ENCODE results near the gene ADPRH.

Gene ADPRH

DNA sequence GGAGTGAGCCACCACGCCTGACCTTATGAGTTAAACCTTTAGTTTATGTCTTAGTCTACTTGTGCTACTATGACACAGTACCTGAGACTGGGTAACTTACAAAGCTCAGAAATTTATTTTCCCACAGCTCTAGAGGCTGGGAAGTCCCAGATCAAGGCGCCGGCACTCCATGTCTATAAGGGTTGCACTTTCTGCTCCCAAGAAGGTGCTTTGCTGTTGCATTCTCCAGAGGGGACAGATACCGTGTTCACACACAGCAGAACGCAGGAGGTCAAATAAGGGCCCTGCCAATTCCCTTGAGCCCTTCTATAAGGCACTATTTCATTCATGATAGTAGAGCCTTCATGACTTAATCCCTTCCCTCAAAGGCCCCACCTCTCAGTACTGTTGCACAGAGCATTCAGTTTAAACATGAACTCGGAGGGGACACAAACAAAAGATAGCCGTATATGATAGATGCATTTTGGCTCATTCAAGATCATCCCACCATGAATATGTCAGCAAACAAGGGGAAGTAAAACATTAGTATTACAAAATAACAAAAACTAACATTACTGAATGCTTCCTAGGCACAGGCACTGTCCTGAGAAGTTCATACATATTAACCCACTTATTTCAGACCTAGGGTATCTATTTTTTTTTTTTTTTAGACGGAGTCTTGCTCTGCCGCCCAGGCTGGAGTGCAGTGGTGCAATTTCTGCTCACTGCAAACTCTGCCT lies 44.9 kb downstream of the ADPRH start:
- Mint-ChIP-seq H3K27me3 (ENCODE audit: low read depth, poor library complexity) (peaks cover 18% of the 10 kb centered on the region), H3K36me3 (ENCODE audit: low read depth) (no peaks in the 10 kb centered on the region), H3K9me3 (peaks cover 5% of the 10 kb centered on the region), H3K4me3 (no peak overlapping the region), H3K4me1 (peaks cover 10% of the 10 kb centered on the region), H3K27ac (no peak overlapping the region)
- DNase-seq, result no peak
- TF ChIP-seq, protein P1, sequence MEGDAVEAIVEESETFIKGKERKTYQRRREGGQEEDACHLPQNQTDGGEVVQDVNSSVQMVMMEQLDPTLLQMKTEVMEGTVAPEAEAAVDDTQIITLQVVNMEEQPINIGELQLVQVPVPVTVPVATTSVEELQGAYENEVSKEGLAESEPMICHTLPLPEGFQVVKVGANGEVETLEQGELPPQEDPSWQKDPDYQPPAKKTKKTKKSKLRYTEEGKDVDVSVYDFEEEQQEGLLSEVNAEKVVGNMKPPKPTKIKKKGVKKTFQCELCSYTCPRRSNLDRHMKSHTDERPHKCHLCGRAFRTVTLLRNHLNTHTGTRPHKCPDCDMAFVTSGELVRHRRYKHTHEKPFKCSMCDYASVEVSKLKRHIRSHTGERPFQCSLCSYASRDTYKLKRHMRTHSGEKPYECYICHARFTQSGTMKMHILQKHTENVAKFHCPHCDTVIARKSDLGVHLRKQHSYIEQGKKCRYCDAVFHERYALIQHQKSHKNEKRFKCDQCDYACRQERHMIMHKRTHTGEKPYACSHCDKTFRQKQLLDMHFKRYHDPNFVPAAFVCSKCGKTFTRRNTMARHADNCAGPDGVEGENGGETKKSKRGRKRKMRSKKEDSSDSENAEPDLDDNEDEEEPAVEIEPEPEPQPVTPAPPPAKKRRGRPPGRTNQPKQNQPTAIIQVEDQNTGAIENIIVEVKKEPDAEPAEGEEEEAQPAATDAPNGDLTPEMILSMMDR (IDR thresholded peaks at IDR 0.05), result no peak

DNA sequence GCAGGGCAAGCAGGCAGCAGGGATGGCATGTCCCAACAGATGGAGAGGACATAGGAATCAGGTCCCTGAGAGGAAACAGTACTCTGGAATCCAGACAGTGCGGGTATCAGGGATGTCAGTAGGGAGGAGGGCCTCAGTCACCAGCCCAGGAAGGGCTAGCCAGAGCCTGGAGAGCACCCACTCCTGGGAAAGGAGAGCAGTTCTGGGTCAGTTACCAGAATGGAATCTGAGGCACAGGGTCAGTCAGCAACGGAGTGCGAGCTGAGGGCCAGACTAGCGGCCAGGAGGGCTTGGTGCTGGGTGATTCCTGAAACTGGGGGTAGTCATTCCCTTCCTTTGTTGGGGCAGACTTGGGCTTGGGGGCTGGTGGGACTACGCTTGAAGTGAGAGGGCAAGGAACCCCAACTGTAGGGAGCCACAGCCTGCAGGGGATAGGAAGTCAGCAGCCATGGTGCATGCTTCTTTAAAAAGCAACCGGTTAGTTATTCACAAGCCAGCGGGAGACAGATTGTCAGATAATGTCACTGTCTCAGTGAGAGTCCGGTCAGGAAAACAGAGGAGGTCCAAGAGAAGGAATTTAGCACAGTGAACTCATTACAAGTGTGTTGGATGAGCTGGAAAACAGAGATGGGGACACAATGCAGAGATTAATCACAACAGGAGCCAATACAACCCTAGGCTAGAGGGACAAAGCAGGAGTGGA lies 46.3 kb downstream of the ADPRH start:
- H3K4me1 Mint-ChIP-seq, result peaks cover 10% of the 10 kb centered on the region
- peak overlapping the region; percentile 16 for H3K27ac Mint-ChIP-seq
- no peak for DNase-seq
- no peak overlapping the region for H3K4me3 Mint-ChIP-seq
- peaks cover 5% of the 10 kb centered on the region for H3K9me3 Mint-ChIP-seq
- TF ChIP-seq, protein P1 (IDR thresholded peaks at IDR 0.05), result no peak
- H3K27me3 Mint-ChIP-seq (ENCODE audit: low read depth, poor library complexity), result peaks cover 16% of the 10 kb centered on the region
- H3K36me3 Mint-ChIP-seq (ENCODE audit: low read depth), result no peaks in the 10 kb centered on the region

DNA sequence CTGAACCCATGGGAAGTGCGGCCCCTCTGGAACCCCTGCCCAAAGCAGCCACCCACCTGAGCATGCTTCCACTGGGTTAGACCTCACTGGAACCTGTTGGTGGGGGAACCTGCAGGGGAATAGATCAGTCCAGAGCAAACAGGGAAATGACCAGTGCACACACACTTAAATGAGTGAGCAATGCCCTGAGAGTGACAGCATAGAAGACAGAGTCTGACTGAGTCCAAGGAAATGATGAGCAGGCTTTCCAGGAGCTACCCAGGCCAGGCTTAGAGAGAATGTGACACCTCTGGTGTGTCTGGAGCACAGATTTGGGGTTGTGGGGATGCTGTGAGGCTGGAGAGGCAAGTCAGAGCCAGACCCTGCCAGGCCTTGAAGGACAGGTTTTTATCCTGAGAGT lies 46.9 kb downstream of the ADPRH start:
- DNase-seq, result no peak
- Mint-ChIP-seq H3K27ac (no peak overlapping the region), H3K4me1 (peaks cover 10% of the 10 kb centered on the region), H3K36me3 (ENCODE audit: low read depth) (no peaks in the 10 kb centered on the region), H3K27me3 (ENCODE audit: low read depth, poor library complexity) (peaks cover 19% of the 10 kb centered on the region), H3K4me3 (no peak overlapping the region), H3K9me3 (peaks cover 5% of the 10 kb centered on the region)
- TF ChIP-seq, protein P1 (IDR thresholded peaks at IDR 0.05), result no peak

DNA sequence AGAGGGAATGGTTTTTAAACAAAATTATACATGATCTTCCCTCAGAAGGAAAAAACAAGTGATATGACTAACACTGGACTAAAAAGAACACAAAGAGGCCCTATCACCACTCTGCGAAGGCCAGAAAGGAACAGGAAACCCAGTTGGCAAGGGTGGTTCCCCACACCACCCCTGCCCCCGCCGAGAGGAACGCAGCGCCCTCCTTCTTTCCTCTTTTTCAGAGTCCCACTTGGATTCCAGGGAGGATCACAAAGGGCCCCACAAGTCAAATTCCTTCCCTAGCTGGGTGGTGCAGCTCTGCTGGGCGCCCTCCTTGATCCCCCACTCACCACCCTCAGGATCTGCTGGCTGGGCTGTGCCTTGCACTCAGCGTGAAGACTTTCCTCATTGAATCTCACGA lies 48.2 kb downstream of the ADPRH start:
- peaks cover 5% of the 10 kb centered on the region for H3K9me3 Mint-ChIP-seq
- DNase-seq, result no peak
- no peak overlapping the region for H3K4me3 Mint-ChIP-seq
- TF ChIP-seq, protein P1 (IDR thresholded peaks at IDR 0.05), result no peak
- H3K27me3 Mint-ChIP-seq (ENCODE audit: low read depth, poor library complexity), result peaks cover 20% of the 10 kb centered on the region
- H3K27ac Mint-ChIP-seq, result no peak overlapping the region
- peaks cover 15% of the 10 kb centered on the region for H3K4me1 Mint-ChIP-seq
- H3K36me3 Mint-ChIP-seq (ENCODE audit: low read depth), result no peaks in the 10 kb centered on the region

DNA sequence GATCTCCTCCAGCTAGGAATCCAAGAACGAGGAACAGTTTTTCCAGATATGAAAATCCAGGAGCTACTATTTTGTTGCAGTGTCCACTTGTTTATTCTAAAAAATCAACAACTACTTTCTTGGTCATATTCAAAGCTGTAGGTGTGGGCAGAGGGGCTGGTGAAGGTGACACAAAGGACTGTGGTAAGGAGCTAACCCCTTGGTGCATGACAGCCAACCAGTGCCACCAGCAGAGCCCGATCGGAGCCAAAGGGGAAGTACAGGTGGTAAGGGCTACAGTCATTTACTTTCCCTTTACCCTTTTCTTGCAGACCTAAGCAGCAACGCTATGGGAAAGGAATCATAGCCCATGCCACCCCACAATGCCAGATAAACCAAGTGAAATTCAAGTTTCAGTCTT lies 49.1 kb downstream of the ADPRH start:
- Mint-ChIP-seq H3K9me3 (peaks cover 5% of the 10 kb centered on the region), H3K27ac (no peak overlapping the region), H3K27me3 (ENCODE audit: low read depth, poor library complexity) (peaks cover 20% of the 10 kb centered on the region), H3K36me3 (ENCODE audit: low read depth) (no peaks in the 10 kb centered on the region), H3K4me1 (peaks cover 21% of the 10 kb centered on the region), H3K4me3 (no peak overlapping the region)
- TF ChIP-seq, protein P1 (IDR thresholded peaks at IDR 0.05), result no peak
- DNase-seq, result no peak

All from nephron progenitor cell (in vitro differentiated cells).